Measurements from ENCODE around the gene AHDC1. TPM values are rescaled to one million over a fixed set of nuclear protein-coding genes. Genes with fewer than 3 reads are reported as not detected.

AHDC1 gene
- total RNA-seq, 1 donor from 2014 or later, result 18.0 TPM

- DNase-seq (ENCODE audit: low read depth), result no peak
- TF ChIP-seq CTCF (IDR thresholded peaks at IDR 0.05; ENCODE audit: insufficient read depth, low read length, poor library complexity, severe bottlenecking), result no peak
- no peaks in the 10 kb centered on the region for H3K27me3 ChIP-seq (ENCODE audit: control insufficient read depth, insufficient read depth, low read length)
- peak overlapping the region; percentile 21 for H3K4me3 ChIP-seq (ENCODE audit: low read depth, low read length)
- no peaks in the 10 kb centered on the region for H3K36me3 ChIP-seq (ENCODE audit: control insufficient read depth, insufficient read depth, low read length)
Observed at GRCh38 chr1:27527890-27528817, 75.8 kb downstream of the AHDC1 start.

GRCh38 chr1:27527223-27527889 is 76.6 kb downstream of the AHDC1 start:
- Histone ChIP-seq H3K4me3 (ENCODE audit: low read depth, low read length) (peak overlapping the region; percentile 21), H3K36me3 (ENCODE audit: control insufficient read depth, insufficient read depth, low read length) (no peaks in the 10 kb centered on the region), H3K27me3 (ENCODE audit: control insufficient read depth, insufficient read depth, low read length) (no peaks in the 10 kb centered on the region)
- DNase-seq (ENCODE audit: low read depth), result no peak
- no peak for TF ChIP-seq CTCF (IDR thresholded peaks at IDR 0.05; ENCODE audit: insufficient read depth, low read length, poor library complexity, severe bottlenecking)

- TF ChIP-seq CTCF (IDR thresholded peaks at IDR 0.05; ENCODE audit: insufficient read depth, low read length, poor library complexity, severe bottlenecking), result no peak
- Histone ChIP-seq H3K27me3 (ENCODE audit: control insufficient read depth, insufficient read depth, low read length) (no peaks in the 10 kb centered on the region), H3K4me3 (ENCODE audit: low read depth, low read length) (no peak overlapping the region)
Observed at GRCh38 chr1:27526569-27527222, 77.2 kb downstream of the AHDC1 start.

GRCh38 chr1:27525296-27526272 is 78.4 kb downstream of the AHDC1 start:
- Histone ChIP-seq H3K27me3 (ENCODE audit: control insufficient read depth, insufficient read depth, low read length) (no peaks in the 10 kb centered on the region), H3K4me3 (ENCODE audit: low read depth, low read length) (no peak overlapping the region), H3K36me3 (ENCODE audit: control insufficient read depth, insufficient read depth, low read length) (no peaks in the 10 kb centered on the region)
- no peak for TF ChIP-seq CTCF (IDR thresholded peaks at IDR 0.05; ENCODE audit: insufficient read depth, low read length, poor library complexity, severe bottlenecking)
- no peak for DNase-seq (ENCODE audit: low read depth)

More at GRCh38 chr1:27526569-27527222, 77.2 kb downstream of the AHDC1 start:
- H3K36me3 ChIP-seq (ENCODE audit: control insufficient read depth, insufficient read depth, low read length), result no peaks in the 10 kb centered on the region
- DNase-seq (ENCODE audit: low read depth), result no peak

GRCh38 chr1:27523337-27524020 is 80.5 kb downstream of the AHDC1 start:
- no peak overlapping the region for H3K4me3 ChIP-seq (ENCODE audit: low read depth, low read length)
- no peak for DNase-seq (ENCODE audit: low read depth)
- H3K27me3 ChIP-seq (ENCODE audit: control insufficient read depth, insufficient read depth, low read length), result no peaks in the 10 kb centered on the region
- no peak for TF ChIP-seq CTCF (IDR thresholded peaks at IDR 0.05; ENCODE audit: insufficient read depth, low read length, poor library complexity, severe bottlenecking)
- H3K36me3 ChIP-seq (ENCODE audit: control insufficient read depth, insufficient read depth, low read length), result no peaks in the 10 kb centered on the region
